Upper lobe of left lung (tissue), 6 donors: ENCODE measurements around the gene PAPSS1. TPM values are rescaled to one million over a fixed set of nuclear protein-coding genes. Genes with fewer than 3 reads are reported as not detected.

Source experiments
- ATAC-seq, 2 donors: fragments of 200-7000 bp; cut with Tn5 transposase; one replicate each; pipeline ENCODE4 v1.9.1; 2022; ENCODE audit warnings: mild to moderate bottlenecking in 2 of 2, moderate library complexity in 2 of 2; ENCODE audit not compliant: low FRiP score in 2 of 2
- DNase-seq, 2 donors: peaks; one replicate each; pipeline ENCODE4 v3.0.0-alpha.2; 2019 to 2020
- H3K27ac ChIP-seq, 4 donors: fragments of 200-600 bp; sonication (generic); one replicate each; pipeline ENCODE4 v1.5.1; 2016 to 2019
- H3K27me3 ChIP-seq, 4 donors: fragments of 200-600 bp; sonication (generic); one replicate each; pipeline ENCODE4 v1.5.1; 2017 to 2019
- H3K36me3 ChIP-seq, 4 donors: fragments of 200-600 bp; sonication (generic); one replicate each; pipeline ENCODE4 v1.5.1; 2016 to 2019
- H3K4me1 ChIP-seq, 4 donors: fragments of 200-600 bp; sonication (generic); one replicate each; pipeline ENCODE4 v1.5.1; 2018 to 2019
- H3K4me3 ChIP-seq, 4 donors: fragments of 200-600 bp; sonication (generic); one replicate each; pipeline ENCODE4 v1.5.1; 2017 to 2019; ENCODE audit warnings: mild to moderate bottlenecking in 2 of 4, moderate library complexity in 1 of 4
- H3K9me3 ChIP-seq, 4 donors: fragments of 200-600 bp; sonication (generic); one replicate each; pipeline ENCODE4 v1.5.1; 2018 to 2019
- EP300 ChIP-seq, 4 donors: sonication (generic); formaldehyde crosslinking; IDR thresholded peaks; one replicate each; pipeline ENCODE4 v1.5.1; 2017; ENCODE audit warnings: antibody characterized with exemption in 4 of 4, control low read depth in 2 of 4
- POLR2A ChIP-seq, 4 donors: fragments of 450-650 bp; IDR thresholded peaks; one replicate each; pipeline ENCODE4 v1.5.1; 2016 to 2017; ENCODE audit warnings: antibody characterized with exemption in 4 of 4, mild to moderate bottlenecking in 2 of 4
- POLR2AphosphoS5 ChIP-seq, 2 donors: sonication (generic); formaldehyde crosslinking; IDR thresholded peaks; one replicate each; pipeline ENCODE4 v1.5.1; 2017; ENCODE audit warnings: antibody characterized with exemption in 2 of 2
- WGBS, 2 donors: methylation state at CpG; one replicate each; pipeline ENCODE4 v1.1.5; 2017 to 2018; 5-methylcytosine and 5-hydroxymethylcytosine counted together
- total RNA-seq, 6 donors: library from RNA; depleted of rRNA in 4 of 6; stranded (reverse); fragments of >200 nt in 4 of 6; gene quantifications; one replicate each; pipeline versions ENCODE4 v1.1.0 to v1.2.1, GENCODE V29; 2016 to 2021
- TF ChIP-seq, protein P1 (sequence below), 6 experiments: fragments of 450-650 bp in 4 of 6; fragments of 200-600 bp in 2 of 6; sonication (generic) in 2 of 6; IDR thresholded peaks; one replicate each; pipeline ENCODE4 v1.5.1; 2016 to 2019; ENCODE audit warnings: antibody characterized with exemption in 6 of 6
- donor health status: DM: no; HTN: no; CAD: no; lungs with moderate emphysema.
- donor health status: DM: no; HTN: yes; CAD: no; lungs with severe emphysema.

The PAPSS1 gene
- total RNA-seq, 6 donors from 2014 or later, result 23.7 to 84.9 (median 55.4) TPM

- ATAC-seq (peak in 1 of 2 donors; percentile 57), DNase-seq (no peak)
- 93 to 100% methylated on average over 2 of the region's 2 CpGs for WGBS, 2 donors
- no peaks in the 10 kb centered on the region for H3K9me3 ChIP-seq
- H3K36me3 ChIP-seq, result peaks cover 0 to 21% (median 2%) of the 10 kb centered on the region in 4 donors
- no peaks in the 10 kb centered on the region for H3K27me3 ChIP-seq
- TF ChIP-seq EP300 (IDR thresholded peaks at IDR 0.05) (no peak), POLR2A (IDR thresholded peaks at IDR 0.05) (no peak), POLR2AphosphoS5 (IDR thresholded peaks at IDR 0.05) (no peak)
- TF ChIP-seq, protein P1, sequence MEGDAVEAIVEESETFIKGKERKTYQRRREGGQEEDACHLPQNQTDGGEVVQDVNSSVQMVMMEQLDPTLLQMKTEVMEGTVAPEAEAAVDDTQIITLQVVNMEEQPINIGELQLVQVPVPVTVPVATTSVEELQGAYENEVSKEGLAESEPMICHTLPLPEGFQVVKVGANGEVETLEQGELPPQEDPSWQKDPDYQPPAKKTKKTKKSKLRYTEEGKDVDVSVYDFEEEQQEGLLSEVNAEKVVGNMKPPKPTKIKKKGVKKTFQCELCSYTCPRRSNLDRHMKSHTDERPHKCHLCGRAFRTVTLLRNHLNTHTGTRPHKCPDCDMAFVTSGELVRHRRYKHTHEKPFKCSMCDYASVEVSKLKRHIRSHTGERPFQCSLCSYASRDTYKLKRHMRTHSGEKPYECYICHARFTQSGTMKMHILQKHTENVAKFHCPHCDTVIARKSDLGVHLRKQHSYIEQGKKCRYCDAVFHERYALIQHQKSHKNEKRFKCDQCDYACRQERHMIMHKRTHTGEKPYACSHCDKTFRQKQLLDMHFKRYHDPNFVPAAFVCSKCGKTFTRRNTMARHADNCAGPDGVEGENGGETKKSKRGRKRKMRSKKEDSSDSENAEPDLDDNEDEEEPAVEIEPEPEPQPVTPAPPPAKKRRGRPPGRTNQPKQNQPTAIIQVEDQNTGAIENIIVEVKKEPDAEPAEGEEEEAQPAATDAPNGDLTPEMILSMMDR (IDR thresholded peaks at IDR 0.05), result no peak
- H3K4me1 ChIP-seq, result peaks cover 4 to 14% (median 10%) of the 10 kb centered on the region in 4 donors
- H3K27ac ChIP-seq, result no peak overlapping the region
- H3K4me3 ChIP-seq, result no peak overlapping the region
Measured at GRCh38 chr4:107689912-107690587, 30.0 kb downstream of the PAPSS1 start.

GRCh38 chr4:107688421-107688820, 31.6 kb downstream of the PAPSS1 start:
- ATAC-seq (no peak), DNase-seq (no peak)
- Histone ChIP-seq H3K4me1 (peaks cover 1 to 6% (median 3%) of the 10 kb centered on the region in 4 donors), H3K27me3 (no peaks in the 10 kb centered on the region), H3K9me3 (no peaks in the 10 kb centered on the region), H3K36me3 (peaks cover 0 to 26% (median 2%) of the 10 kb centered on the region in 4 donors), H3K4me3 (no peak overlapping the region), H3K27ac (no peak overlapping the region)
- 73 to 75% methylated on average over 1 of the region's 1 CpG for WGBS, 2 donors
- TF ChIP-seq POLR2A (IDR thresholded peaks at IDR 0.05) (no peak), POLR2AphosphoS5 (IDR thresholded peaks at IDR 0.05) (no peak), EP300 (IDR thresholded peaks at IDR 0.05) (no peak)
- TF ChIP-seq, protein P1 (IDR thresholded peaks at IDR 0.05), result no peak

DNA sequence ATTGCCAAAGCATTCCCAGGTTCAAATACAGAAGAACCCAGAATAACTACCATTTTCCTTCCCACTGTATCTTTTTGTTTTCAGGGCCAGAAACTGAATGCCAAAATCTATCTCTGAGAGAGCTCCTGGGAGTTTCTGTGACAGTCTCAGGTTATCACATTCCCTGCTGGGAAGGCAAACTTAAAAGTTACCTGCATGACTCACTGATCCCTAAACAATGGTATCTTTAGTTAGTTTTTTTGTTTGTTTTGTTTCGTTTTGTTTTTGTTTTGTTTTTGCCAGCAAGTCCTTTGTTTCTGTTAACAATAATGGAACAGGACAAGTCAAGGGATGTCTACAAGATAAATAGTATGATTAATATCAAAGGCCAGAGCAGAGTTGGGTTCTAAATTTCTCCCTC, 34.3 kb downstream of the PAPSS1 start:
- ATAC-seq (no peak), DNase-seq (no peak)
- H3K9me3 ChIP-seq, result no peaks in the 10 kb centered on the region
- H3K36me3 ChIP-seq, result peaks cover 0 to 22% (median 2%) of the 10 kb centered on the region in 4 donors
- no peak overlapping the region for H3K27ac ChIP-seq
- TF ChIP-seq EP300 (IDR thresholded peaks at IDR 0.05) (no peak), POLR2AphosphoS5 (IDR thresholded peaks at IDR 0.05) (no peak), POLR2A (IDR thresholded peaks at IDR 0.05) (no peak)
- TF ChIP-seq, protein P1 (IDR thresholded peaks at IDR 0.05), result no peak
- no peaks in the 10 kb centered on the region for H3K27me3 ChIP-seq
- H3K4me1 ChIP-seq, result peaks cover 0 to 5% (median 2%) of the 10 kb centered on the region in 4 donors
- WGBS, 2 donors, result 62 to 70% methylated on average over 1 of the region's 1 CpG
- no peak overlapping the region for H3K4me3 ChIP-seq

DNA sequence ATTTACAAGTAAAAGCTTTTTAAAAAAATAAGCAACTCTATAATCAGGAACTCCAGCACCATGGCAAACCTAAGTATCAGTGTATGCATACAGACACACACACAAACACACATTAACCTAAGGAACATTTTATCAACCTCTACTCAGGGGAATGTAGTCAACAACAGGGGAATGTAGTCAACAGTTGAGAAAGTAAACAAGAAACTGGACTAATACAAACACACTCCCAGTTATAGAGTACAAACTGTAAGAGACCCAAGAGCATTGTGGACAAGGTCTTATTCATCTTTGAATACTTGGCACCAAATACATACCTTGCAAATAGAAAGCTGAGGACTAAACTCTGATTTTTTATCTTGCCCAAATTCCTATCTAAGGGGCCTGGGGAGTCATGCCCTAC, 36.2 kb downstream of the PAPSS1 start:
- TF ChIP-seq POLR2AphosphoS5 (IDR thresholded peaks at IDR 0.05) (no peak), EP300 (IDR thresholded peaks at IDR 0.05) (peak in 1 of 4 donors; percentile 19), POLR2A (IDR thresholded peaks at IDR 0.05) (no peak)
- TF ChIP-seq, protein P1 (IDR thresholded peaks at IDR 0.05), result no peak
- H3K9me3 ChIP-seq, result no peaks in the 10 kb centered on the region
- no peak overlapping the region for H3K4me3 ChIP-seq
- H3K36me3 ChIP-seq, result peaks cover 0 to 35% (median 4%) of the 10 kb centered on the region in 4 donors
- DNase-seq, result no peak
- no peaks in the 10 kb centered on the region for H3K27me3 ChIP-seq
- peak; percentile 28 to 75 for ATAC-seq
- H3K4me1 ChIP-seq, result peaks cover 0 to 5% (median 2%) of the 10 kb centered on the region in 4 donors
- no peak overlapping the region for H3K27ac ChIP-seq

DNA sequence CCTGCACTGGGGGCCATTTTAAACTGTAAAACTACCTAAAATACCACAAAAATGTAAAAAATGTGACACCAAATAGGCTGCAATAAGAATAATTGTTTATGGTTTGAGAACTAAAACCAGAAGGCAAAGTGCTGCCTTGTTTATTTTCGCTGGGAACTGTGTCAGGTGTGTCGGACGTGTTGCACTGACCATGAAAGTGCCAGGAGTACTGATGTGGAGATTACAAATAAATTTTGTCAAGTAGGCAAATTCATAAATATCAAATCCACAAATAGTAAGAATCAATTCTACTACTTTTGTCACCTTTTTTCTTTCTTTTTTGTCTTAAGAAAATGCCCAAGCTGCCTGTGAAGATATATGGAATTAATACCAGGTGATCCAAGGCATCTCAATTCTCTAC, 37.7 kb downstream of the PAPSS1 start:
- Histone ChIP-seq H3K9me3 (no peaks in the 10 kb centered on the region), H3K4me3 (no peak overlapping the region), H3K27me3 (no peaks in the 10 kb centered on the region), H3K36me3 (peaks cover 0 to 37% (median 6%) of the 10 kb centered on the region in 4 donors), H3K27ac (no peak overlapping the region), H3K4me1 (peaks cover 0 to 5% (median 2%) of the 10 kb centered on the region in 4 donors)
- TF ChIP-seq POLR2AphosphoS5 (IDR thresholded peaks at IDR 0.05) (no peak), EP300 (IDR thresholded peaks at IDR 0.05) (no peak), POLR2A (IDR thresholded peaks at IDR 0.05) (no peak)
- TF ChIP-seq, protein P1 (IDR thresholded peaks at IDR 0.05), result no peak
- ATAC-seq, result no peak
- WGBS, 2 donors, result 87 to 90% methylated on average over 3 of the region's 3 CpGs
- no peak for DNase-seq
